CD1c-positive myeloid dendritic cell (primary cell): ENCODE results near the gene SPATA9.

Source experiments
- DNase-seq: peaks from one replicate; pipeline ENCODE4 v3.0.0-alpha.2; 2016; ENCODE audit errors: extremely low spot score

Gene SPATA9

DNA sequence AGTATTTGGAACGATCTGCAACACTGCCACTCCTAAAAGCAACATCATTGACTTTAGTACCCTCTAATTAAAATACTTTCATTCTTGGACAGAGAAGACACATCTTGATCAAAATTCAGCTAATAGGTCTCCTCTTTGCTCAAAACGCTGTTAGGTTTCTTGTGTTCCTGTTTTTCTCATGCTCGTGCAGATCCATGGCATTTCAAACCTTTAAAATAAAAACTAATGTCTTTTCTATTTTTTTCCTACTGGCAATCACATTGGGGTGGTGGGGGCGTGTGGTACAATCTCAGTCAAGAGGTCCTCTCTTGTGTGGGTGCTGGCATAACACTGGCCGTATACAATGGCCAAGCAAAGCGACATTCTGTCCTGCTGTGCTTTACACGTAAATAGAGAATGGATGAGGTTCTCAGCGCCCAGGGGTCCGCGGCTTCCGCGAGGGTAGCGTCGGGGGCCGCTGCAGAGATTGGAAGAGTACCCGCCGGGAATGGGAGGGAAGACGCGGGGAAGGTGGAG, 63.2 kb downstream of the SPATA9 start:
- DNase-seq: no peak

DNA sequence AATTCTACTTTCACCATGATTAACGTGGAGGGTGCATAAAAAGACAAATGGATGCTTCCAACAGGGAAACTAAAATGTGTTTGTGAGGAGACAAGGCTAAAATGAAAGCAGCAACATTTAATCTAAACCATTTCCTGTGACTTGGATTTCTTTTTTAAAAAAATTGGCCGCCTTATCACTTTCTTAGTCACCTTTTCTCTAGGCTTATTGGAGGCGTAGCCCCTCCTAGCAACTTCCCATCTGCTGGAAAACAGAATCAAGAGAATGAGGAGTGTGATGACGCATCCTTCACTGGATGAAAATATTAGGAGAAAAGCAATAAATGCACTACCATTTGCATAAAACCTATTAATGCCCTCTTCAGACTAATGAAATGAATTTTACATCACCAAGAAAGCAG, 63.7 kb downstream of the SPATA9 start:
- no peak for DNase-seq

DNA sequence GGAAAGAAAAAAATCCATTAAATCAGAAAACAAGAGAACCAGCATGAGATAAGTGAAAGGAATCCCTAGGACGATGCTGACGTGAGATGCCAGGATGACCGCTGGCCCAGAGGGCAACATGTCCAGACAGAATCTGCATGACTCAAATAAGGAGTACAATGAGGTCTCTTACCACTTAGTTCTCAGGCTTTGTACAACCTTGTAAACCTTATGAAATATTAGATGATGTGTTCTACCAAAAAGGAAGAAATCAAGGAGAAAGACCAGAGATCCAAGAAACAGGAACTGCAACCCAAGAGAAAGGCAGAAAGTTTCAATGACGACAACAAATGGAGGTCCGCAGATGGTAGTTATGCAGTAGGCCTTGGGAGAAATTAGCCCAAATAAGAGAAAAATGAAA, 65.7 kb downstream of the SPATA9 start:
- DNase-seq: no peak

DNA sequence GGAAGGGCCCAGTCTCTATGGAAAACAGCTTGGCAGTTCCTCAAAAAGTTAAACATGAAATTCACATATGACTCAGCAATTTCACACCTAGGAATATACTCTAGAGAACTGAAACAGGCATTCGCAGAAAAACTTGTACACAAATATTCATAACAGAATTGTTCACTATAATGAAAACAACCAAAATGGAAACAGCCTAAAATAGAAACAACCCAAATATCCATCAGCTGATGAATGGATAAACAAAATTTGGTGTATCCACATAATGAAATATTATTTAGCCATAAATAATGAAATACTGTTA, 67.7 kb downstream of the SPATA9 start:
- peak; percentile 31 for DNase-seq

DNA sequence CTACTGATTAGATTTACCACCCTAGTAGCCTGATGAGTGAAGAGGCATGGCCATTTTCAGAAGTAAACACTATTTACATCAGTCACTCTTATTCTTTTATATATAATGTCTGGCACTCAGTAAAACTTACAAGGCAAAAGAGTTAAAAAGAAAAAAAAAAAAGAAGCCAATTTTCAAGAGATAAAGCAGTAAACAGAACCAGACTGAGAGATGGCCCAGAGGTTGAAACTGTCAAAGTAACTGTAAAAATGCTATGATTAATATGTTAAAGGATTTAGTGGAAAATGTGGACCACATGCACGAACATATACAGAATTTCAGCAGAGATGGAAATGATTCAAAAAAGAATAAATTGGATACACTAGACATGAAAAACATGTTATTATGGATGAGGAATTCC, 69.3 kb downstream of the SPATA9 start:
- no peak for DNase-seq

DNA sequence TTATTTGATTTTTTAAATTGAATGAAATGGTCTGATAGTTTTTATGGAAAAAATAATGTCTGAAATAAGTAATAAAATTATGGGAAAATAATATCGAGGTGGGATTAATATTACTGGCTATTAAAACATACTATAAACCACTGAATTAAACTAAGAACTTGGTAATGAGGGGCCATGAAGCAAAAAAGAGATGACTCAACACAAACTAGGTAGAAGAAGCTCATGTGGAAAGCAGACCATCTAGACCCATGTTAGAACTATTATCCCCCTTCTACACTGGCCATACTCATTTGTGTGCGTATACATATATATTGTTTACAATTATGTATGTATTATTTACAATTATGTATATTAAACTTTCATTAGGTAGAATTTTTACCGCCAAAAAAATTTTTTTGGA, 71.4 kb downstream of the SPATA9 start:
- DNase-seq: no peak

DNA sequence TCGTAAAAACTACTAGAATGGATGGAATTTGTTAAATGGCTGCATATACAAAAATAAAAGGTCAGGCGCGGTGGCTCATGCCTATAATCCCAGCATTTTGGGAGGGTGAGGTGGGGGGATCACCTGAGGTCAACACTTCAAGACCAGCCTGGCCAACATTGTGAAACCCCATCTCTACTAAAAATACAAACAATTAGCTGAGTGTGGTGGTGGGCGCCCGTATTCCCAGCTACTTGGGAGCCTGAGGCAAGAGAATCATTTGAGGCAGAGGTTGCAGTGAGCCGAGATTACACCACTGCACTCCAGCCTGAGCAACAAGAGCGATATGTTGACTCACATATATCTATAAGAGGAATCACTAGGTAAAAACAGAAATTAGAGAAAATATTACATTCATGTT, 72.2 kb downstream of the SPATA9 start:
- DNase-seq: no peak

DNA sequence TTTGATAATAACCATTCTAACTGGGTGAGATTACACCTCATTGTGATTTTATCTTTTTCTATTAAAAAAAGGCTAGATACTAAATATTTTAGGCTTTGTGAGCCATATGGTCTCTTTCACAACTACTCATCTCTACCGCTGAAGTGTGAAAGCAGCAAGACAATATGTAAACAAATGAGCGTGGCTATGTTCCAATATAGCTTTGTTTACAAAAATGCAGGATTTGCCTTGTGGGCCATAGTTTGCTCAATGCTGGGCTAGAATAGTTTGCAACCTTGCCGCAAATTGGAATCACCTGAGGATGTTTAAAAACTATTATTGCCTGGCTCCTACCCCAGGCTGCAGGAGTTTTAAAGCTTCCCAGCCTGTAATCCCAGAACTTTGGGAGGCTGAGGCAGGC, 73.1 kb downstream of the SPATA9 start:
- no peak for DNase-seq
